AG09319 (cell line): ENCODE data around the gene SLC7A1.

Experiments
- DNase-seq: peaks from one replicate; pipeline ENCODE4 v3.0.0-alpha.2; 2010; ENCODE audit warnings: low read depth; ENCODE audit errors: extremely low read depth
- TF ChIP-seq, protein P1 (sequence below): IDR thresholded peaks from 2 replicates; pipeline ENCODE4 v1.5.1; 2011; ENCODE audit warnings: low read depth, mild to moderate bottlenecking, inconsistent platforms, low read length, moderate library complexity

The SLC7A1 gene

DNA sequence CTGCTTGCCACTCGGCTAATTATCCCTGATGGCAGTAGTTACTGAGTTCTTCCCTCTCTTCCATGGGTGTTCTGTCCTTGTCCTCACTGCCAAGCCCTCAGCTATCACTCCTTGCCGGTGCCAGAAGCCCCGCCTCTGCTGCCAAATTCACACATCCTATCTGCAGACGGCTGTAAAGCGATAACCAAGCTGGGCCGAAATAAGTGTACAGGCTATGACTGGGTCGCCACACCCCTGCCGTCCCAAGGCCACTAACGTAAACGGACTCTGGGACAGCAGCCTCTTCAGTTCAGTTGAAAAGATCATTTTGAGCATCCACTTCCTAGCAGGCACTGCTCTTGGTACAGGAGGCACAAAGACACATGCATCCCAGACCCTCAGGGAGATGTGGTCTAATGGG, 13.3 kb downstream of the SLC7A1 start:
- DNase-seq = no peak
- TF ChIP-seq, protein P1, sequence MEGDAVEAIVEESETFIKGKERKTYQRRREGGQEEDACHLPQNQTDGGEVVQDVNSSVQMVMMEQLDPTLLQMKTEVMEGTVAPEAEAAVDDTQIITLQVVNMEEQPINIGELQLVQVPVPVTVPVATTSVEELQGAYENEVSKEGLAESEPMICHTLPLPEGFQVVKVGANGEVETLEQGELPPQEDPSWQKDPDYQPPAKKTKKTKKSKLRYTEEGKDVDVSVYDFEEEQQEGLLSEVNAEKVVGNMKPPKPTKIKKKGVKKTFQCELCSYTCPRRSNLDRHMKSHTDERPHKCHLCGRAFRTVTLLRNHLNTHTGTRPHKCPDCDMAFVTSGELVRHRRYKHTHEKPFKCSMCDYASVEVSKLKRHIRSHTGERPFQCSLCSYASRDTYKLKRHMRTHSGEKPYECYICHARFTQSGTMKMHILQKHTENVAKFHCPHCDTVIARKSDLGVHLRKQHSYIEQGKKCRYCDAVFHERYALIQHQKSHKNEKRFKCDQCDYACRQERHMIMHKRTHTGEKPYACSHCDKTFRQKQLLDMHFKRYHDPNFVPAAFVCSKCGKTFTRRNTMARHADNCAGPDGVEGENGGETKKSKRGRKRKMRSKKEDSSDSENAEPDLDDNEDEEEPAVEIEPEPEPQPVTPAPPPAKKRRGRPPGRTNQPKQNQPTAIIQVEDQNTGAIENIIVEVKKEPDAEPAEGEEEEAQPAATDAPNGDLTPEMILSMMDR = no peak

DNA sequence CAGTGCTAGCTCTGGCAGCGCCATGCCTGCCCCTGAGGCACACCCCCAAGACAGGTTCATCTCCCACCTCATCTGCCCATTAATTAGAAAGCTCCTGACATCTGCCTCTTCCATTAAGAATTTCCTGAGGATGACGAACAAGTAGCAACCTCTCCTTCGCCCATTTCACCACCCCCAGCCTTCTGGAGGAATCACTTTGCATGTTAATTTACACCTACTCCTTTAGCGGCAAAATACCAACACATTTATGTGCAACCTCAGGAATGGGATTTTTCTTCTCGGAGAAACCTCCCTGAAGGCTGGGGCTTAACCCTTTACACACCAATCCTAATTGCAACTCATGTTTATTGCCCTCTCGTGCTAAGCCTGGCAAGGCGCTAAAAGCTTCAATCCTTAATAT, 13.8 kb downstream of the SLC7A1 start:
- no peak for DNase-seq
- TF ChIP-seq, protein P1 = no peak

DNA sequence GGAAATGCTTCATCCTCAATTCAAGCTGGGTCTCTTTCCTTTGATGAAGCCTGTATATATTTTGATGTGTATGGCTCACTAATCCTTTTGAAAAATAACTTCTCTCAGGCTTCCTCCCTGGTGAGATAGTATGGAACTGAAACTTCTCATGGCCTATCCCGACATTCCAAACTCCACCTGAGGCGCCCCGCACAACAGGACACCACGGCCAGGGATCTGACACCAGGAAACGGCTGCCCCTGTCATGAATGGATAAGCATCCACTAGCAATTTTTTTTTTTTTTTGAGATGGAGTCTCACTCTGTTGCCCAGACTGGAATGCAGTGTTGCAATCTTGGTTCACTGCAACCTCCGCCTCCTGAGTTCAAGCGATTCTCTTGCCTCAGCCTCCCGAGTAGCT, 16.4 kb downstream of the SLC7A1 start:
- no peak for DNase-seq
- TF ChIP-seq, protein P1 = no peak

DNA sequence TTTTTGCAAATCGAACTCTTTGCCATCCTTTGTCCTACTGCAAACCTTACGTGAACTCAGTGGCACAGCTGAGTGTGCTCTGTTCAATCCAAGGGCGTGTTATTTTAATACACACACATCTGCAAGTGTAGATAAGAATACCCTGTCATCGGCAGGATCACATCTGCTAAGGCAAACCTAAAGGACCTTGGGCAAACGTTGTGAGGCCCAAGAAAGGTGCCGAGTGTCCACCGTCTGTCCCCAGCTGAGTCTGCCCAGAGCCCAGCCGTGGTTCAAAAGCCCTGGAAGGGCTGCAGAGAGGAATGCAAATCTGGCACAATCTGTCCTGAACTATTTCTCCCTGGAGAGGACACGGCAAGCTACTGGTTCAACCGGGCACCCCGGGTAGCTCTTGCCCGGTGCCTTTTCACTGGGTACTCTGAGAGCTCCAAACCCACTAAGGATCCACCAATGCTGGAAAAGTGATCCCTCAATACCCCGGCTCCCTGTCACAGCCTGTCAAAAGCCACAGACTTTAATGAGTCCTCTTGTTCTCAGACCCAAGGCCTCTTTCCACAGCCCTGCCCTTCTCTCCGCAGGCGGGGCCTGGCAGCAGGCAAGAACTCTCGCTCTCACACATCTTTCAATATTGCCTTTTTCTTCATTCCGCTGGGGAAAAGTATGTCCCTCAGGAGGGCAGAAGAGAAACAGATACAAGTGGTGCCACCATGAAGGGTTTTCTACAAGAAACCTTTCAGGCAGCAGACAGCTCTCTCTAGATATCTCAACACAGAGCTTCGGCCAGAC, 17.0 kb downstream of the SLC7A1 start:
- no peak for DNase-seq
- TF ChIP-seq, protein P1 = no peak

DNA sequence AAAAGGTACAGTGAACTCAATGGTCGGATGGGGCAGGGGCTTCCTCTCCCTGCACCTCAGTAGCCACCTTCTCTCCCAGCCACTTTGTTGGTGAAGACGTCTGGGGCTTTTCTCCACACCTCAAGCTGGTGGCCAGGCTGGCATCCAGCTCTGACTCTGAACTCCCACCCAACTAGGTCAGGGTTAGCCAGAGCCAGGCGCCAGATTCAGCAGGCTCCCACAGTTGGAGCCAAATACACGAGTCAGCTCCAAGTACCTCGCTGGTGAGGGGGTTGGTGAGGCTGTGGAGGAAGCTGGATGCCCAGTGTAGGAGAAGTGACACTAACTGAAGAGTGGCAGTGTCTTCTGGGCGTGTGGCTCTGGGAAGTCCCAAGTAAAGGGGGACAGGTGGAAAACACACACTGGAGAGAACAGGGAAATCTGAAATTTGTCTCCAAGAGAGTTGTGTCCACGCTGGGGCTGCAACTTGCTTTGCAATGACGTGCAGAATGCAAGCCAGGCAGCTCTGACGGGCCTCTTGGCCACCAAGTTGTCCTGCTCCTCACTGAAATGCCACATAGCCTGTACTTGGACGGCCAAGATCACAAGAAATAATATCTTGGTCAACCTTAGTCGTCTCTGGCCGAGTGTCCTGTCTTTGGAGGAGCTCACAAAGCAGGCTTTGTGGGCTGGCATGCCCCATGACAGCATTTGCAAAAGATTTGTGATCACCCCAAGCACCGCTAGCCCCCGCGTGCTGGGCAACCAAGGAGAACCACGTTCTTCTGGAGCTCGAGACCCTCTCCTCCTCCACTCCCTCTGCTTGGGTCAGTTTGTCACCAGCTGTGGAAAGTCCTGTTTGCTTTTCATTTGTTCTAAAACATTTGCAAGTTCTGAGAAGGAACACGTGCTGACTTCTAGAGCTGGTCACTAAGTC, 18.1 kb downstream of the SLC7A1 start:
- no peak for DNase-seq
- TF ChIP-seq, protein P1 = no peak

DNA sequence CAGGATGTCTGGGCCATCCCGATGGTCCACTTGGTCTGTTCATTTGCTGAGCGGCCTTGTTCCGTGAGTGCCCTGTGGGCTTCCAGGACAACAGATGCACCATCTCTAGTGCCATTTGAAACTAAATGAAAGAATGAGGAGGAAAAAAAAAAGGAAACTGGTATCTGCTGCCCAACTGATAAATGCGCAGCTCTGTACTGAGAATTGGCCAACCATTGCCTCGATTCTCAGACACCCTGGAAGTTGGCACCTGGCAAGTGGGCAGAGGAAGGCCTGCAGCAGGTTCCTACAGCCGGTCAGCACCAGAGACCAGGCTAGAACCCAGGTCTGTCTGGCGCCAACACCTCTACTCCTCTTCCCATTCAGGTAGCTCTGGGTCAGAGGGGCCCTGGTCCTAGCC, 18.9 kb downstream of the SLC7A1 start:
- TF ChIP-seq, protein P1 = no peak
- DNase-seq = no peak

DNA sequence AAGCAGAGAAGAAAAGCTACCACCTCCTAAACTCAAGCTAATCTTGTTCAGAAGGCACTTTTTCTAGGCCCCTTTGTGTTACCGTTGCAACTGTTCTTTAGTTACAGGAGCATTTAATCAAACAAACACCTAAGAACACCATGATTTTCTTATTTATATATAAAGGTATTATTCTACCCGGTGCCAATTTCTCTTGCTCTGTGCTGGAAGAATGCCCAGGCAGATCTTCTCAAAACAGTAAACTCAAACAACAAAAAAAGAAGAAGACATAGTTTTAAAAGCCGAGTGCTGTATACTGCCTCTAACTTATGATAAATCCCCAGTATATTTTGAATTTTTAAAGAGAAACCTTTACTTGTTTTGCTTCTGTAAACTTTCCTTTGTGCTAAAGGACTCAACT, 20.4 kb downstream of the SLC7A1 start:
- DNase-seq = no peak
- TF ChIP-seq, protein P1 = no peak
